ENCODE data around the gene WDR45B. TPM values are rescaled to one million over a fixed set of nuclear protein-coding genes. Genes with fewer than 3 reads are reported as not detected.

WDR45B gene
- total RNA-seq, 1 donor from 2014 or later, result 75.8 TPM

GRCh38 chr17:82568997-82569393, 79.2 kb downstream of the WDR45B start:
- no peaks in the 10 kb centered on the region for H3K27me3 Mint-ChIP-seq
- H3K4me1 Mint-ChIP-seq (ENCODE audit: low read depth), result peaks cover 9% of the 10 kb centered on the region
- peaks cover 22% of the 10 kb centered on the region for H3K36me3 Mint-ChIP-seq (ENCODE audit: insufficient read depth)
- TF ChIP-seq CTCF (IDR thresholded peaks at IDR 0.05; ENCODE audit: unreplicated experiment), result no peak
- H3K4me3 Mint-ChIP-seq (ENCODE audit: low read depth), result no peak overlapping the region
- no peaks in the 10 kb centered on the region for H3K9me3 Mint-ChIP-seq (ENCODE audit: low read depth)
- no peak for DNase-seq (ENCODE audit: low spot score, unreplicated experiment)
- peak overlapping the region; percentile 50 for H3K27ac Mint-ChIP-seq

- Mint-ChIP-seq H3K27ac (peak overlapping the region; percentile 62), H3K27me3 (no peaks in the 10 kb centered on the region), H3K36me3 (ENCODE audit: insufficient read depth) (peaks cover 21% of the 10 kb centered on the region), H3K4me1 (ENCODE audit: low read depth) (peaks cover 15% of the 10 kb centered on the region), H3K9me3 (ENCODE audit: low read depth) (no peaks in the 10 kb centered on the region), H3K4me3 (ENCODE audit: low read depth) (no peak overlapping the region)
- no peak for DNase-seq (ENCODE audit: low spot score, unreplicated experiment)
- TF ChIP-seq CTCF (IDR thresholded peaks at IDR 0.05; ENCODE audit: unreplicated experiment), result no peak
These were observed 81.0 kb downstream of the WDR45B start for GRCh38 chr17:82567286-82567685.

GRCh38 chr17:82566129-82566960, 81.9 kb downstream of the WDR45B start:
- Mint-ChIP-seq H3K27me3 (no peaks in the 10 kb centered on the region), H3K9me3 (ENCODE audit: low read depth) (no peaks in the 10 kb centered on the region), H3K36me3 (ENCODE audit: insufficient read depth) (peaks cover 20% of the 10 kb centered on the region), H3K4me3 (ENCODE audit: low read depth) (no peak overlapping the region), H3K4me1 (ENCODE audit: low read depth) (peaks cover 18% of the 10 kb centered on the region), H3K27ac (peak overlapping the region; percentile 71)
- TF ChIP-seq CTCF (IDR thresholded peaks at IDR 0.05; ENCODE audit: unreplicated experiment), result no peak
- no peak for DNase-seq (ENCODE audit: low spot score, unreplicated experiment)

DNA sequence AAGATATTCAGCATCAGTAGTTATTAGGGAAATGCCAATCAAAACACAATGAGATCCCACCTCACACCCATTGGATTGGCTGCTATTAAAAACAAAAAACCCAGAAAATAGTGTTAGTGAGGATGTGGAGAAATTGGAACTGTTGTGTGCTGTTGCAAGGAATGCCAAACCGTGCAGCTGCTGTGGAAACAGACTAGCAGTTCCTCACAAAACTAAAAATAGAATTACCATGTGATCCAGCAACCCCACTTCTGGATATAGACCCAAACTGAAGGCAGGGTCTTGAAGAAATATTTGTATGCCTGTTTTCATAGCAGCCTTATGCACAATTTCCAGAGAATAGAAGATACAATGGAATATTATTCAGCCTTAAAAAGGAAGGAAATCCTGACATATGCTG, 82.7 kb downstream of the WDR45B start:
- Mint-ChIP-seq H3K4me1 (ENCODE audit: low read depth) (peaks cover 24% of the 10 kb centered on the region), H3K9me3 (ENCODE audit: low read depth) (no peaks in the 10 kb centered on the region), H3K27ac (no peak overlapping the region), H3K36me3 (ENCODE audit: insufficient read depth) (peaks cover 18% of the 10 kb centered on the region), H3K27me3 (no peaks in the 10 kb centered on the region), H3K4me3 (ENCODE audit: low read depth) (no peak overlapping the region)
- TF ChIP-seq CTCF (IDR thresholded peaks at IDR 0.05; ENCODE audit: unreplicated experiment), result no peak
- DNase-seq (ENCODE audit: low spot score, unreplicated experiment), result no peak

Small RNAs within 50 kb of the gene (microRNA-seq; reads per million reads assigned to microRNA genes)
- gene MIR4525 (ENCODE audit: borderline number of aligned reads, unreplicated experiment), result not detected

Other genes with a start within 250 kb of the WDR45B start
- gene HEXD, start 230.1 kb downstream of the WDR45B start, total RNA-seq, result 76.7 and 86.4 TPM in 2 replicates
- gene OGFOD3, start 229.9 kb downstream of the WDR45B start, total RNA-seq, result 31.3 and 31.4 TPM in 2 replicates
- gene CYBC1, start 197.7 kb downstream of the WDR45B start, total RNA-seq, result 109 and 117 TPM in 2 replicates
- 86.9 and 94.0 TPM in 2 replicates for gene NARF, start 189.7 kb downstream of the WDR45B start, total RNA-seq
- gene FOXK2, start 128.7 kb downstream of the WDR45B start, total RNA-seq, result 71.8 and 76.6 TPM in 2 replicates
- gene RAB40B, start 50.3 kb upstream of the WDR45B start, total RNA-seq, result 13.3 and 14.3 TPM in 2 replicates
- gene FN3KRP, start 68.3 kb upstream of the WDR45B start, total RNA-seq, result 31.8 and 34.2 TPM in 2 replicates
- gene FN3K, start 87.2 kb upstream of the WDR45B start, total RNA-seq, result 40.4 and 40.6 TPM in 2 replicates
- 95.6 and 103 TPM in 2 replicates for gene TBCD, start 103.6 kb upstream of the WDR45B start, total RNA-seq
- 0.07 and 0.11 TPM in 2 replicates for gene ZNF750, start 191.6 kb upstream of the WDR45B start, total RNA-seq